GM23248 (cell line): ENCODE results near the gene DUSP16. TPM values are rescaled to one million over a fixed set of nuclear protein-coding genes. Genes with fewer than 3 reads are reported as not detected.

Experiments
- DNase-seq: peaks from one replicate; pipeline ENCODE4 v3.0.0-alpha.2; 2015
- H2AFZ ChIP-seq: fragments of 200-600 bp; sonication (generic); 2 replicates; pipeline ENCODE4 v1.6.1; 2016; ENCODE audit warnings: antibody characterized with exemption
- H3F3A ChIP-seq: fragments of 200-600 bp; sonication (generic); 2 replicates; pipeline ENCODE4 v1.6.1; 2016; ENCODE audit warnings: mild to moderate bottlenecking, antibody characterized with exemption, mixed run types; ENCODE audit not compliant: insufficient read depth
- H3K27ac ChIP-seq: fragments of 200-600 bp; sonication (generic); 2 replicates; pipeline ENCODE4 v1.5.1; 2016; ENCODE audit warnings: mild to moderate bottlenecking
- H3K27me3 ChIP-seq: fragments of 200-600 bp; sonication (generic); replicated peaks from 2 replicates; pipeline ENCODE4 v1.6.1; 2016; ENCODE audit warnings: mild to moderate bottlenecking; ENCODE audit not compliant: insufficient read depth
- H3K36me3 ChIP-seq: fragments of 200-600 bp; sonication (generic); 2 replicates; pipeline ENCODE4 v1.6.1; 2016; ENCODE audit warnings: low read depth, mild to moderate bottlenecking
- H3K4me1 ChIP-seq: fragments of 200-600 bp; sonication (generic); 2 replicates; pipeline ENCODE4 v1.6.1; 2016; ENCODE audit warnings: mild to moderate bottlenecking; ENCODE audit not compliant: insufficient read depth
- H3K4me2 ChIP-seq: fragments of 200-600 bp; sonication (generic); one replicate; pipeline ENCODE4 v1.6.1; 2016; ENCODE audit warnings: mild to moderate bottlenecking; ENCODE audit not compliant: unreplicated experiment
- H3K4me3 ChIP-seq: fragments of 200-600 bp; sonication (generic); 2 replicates; pipeline ENCODE4 v1.5.1; 2016; ENCODE audit warnings: mild to moderate bottlenecking
- H3K79me2 ChIP-seq: fragments of 200-600 bp; sonication (generic); 2 replicates; pipeline ENCODE4 v1.6.1; 2016; ENCODE audit warnings: mild to moderate bottlenecking; ENCODE audit not compliant: insufficient read depth
- H3K9ac ChIP-seq: fragments of 200-600 bp; sonication (generic); 2 replicates; pipeline ENCODE4 v1.6.1; 2016; ENCODE audit warnings: mild to moderate bottlenecking
- H3K9me2 ChIP-seq: fragments of 200-600 bp; sonication (generic); 2 replicates; pipeline ENCODE4 v1.6.1; 2016; ENCODE audit warnings: mixed run types, mild to moderate bottlenecking, moderate library complexity; ENCODE audit not compliant: insufficient read depth
- H3K9me3 ChIP-seq: fragments of 200-600 bp; sonication (generic); one replicate; pipeline ENCODE4 v1.6.1; 2017; ENCODE audit warnings: low read depth
- H4K20me1 ChIP-seq: fragments of 200-600 bp; sonication (generic); 2 replicates; pipeline ENCODE4 v1.6.0; 2016; ENCODE audit not compliant: insufficient read depth
- EZH2 ChIP-seq: fragments of 200-600 bp; sonication (generic); IDR thresholded peaks from 2 replicates; pipeline ENCODE4 v1.6.1; 2018; ENCODE audit warnings: antibody characterized with exemption, mild to moderate bottlenecking; ENCODE audit not compliant: insufficient read depth, poor library complexity, severe bottlenecking
- EZH2phosphoT487 ChIP-seq: fragments of 200-600 bp; sonication (generic); IDR thresholded peaks from 2 replicates; pipeline ENCODE4 v1.6.1; 2018; ENCODE audit warnings: antibody characterized with exemption, moderate library complexity, mild to moderate bottlenecking, low read depth; ENCODE audit not compliant: insufficient read depth
- WGBS, 2 experiments: methylation state at CpG; one replicate each; pipeline ENCODE4 v1.1.6; 2015 to 2017; ENCODE audit warnings: low lambda C conversion rate in 2 of 2, low coverage in 1 of 2; ENCODE audit errors: missing lambda C conversion rate in 2 of 2; 5-methylcytosine and 5-hydroxymethylcytosine counted together
- in situ Hi-C: fragments of 300-500 bp; cut with MboI; formaldehyde crosslinking; loops from 2 replicates; pipeline ENCODE4 v1.15.0; 2020
- polyA plus RNA-seq: library from polyadenylated mRNA; unstranded; fragments of >200 nt; fragmentation: Nextera tagmentation; extraction: Ambion mirVana; gene quantifications from 2 replicates; pipeline ENCODE4 v1.2.1, GENCODE V29; 2016
- total RNA-seq: library from RNA; depleted of rRNA; stranded (reverse); fragments of >200 nt; shearing (Covaris generic); gene quantifications from 2 replicates; pipeline ENCODE4 v1.2.3, GENCODE V29; 2014

The DUSP16 gene
- total and polyA plus RNA-seq, 2 experiments from 2014 or later: 1.1 to 2.8 TPM

DNA sequence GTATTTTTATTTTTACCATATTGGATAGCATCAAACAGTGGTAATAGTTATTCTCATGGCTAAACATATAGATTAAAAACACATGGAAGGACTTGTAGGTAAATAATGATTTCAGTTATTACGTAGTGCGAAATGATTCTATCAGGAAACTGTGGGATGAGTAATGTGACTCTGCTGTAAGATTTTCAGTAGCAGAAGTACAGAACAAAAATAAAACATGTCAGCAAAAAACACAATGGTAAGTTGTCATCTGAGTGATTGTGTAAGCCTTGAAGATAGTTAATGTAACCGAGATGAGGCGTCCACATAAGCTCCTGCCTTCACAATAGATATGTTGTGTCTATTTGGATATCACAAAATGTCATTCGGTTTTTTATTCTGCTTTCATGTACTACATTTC is 106.0 kb downstream of the DUSP16 start:
- Histone ChIP-seq H3K36me3 (no peaks in the 10 kb centered on the region), H4K20me1 (no peaks in the 10 kb centered on the region), H3K4me3 (no peak overlapping the region), H3K9me2 (no peaks in the 10 kb centered on the region), H3K4me2 (no peak overlapping the region), H3K27me3 (no peaks in the 10 kb centered on the region), H3K9me3 (no peaks in the 10 kb centered on the region), H3K9ac (no peak overlapping the region), H3K27ac (no peak overlapping the region), H3K4me1 (peaks cover 5% of the 10 kb centered on the region; the same call in 1 of the 2 replicates), H3K79me2 (no peaks in the 10 kb centered on the region), H2AFZ (no peak overlapping the region), H3F3A (peaks cover 8% of the 10 kb centered on the region; the same call in 1 of the 2 replicates)
- in situ Hi-C loops: no loop called here
- TF ChIP-seq EZH2: no peak
- TF ChIP-seq EZH2phosphoT487: no peak
- DNase-seq: peak; percentile 56
- WGBS, 2 experiments: 49 to 50% methylated on average over 5 of the region's 5 CpGs

DNA sequence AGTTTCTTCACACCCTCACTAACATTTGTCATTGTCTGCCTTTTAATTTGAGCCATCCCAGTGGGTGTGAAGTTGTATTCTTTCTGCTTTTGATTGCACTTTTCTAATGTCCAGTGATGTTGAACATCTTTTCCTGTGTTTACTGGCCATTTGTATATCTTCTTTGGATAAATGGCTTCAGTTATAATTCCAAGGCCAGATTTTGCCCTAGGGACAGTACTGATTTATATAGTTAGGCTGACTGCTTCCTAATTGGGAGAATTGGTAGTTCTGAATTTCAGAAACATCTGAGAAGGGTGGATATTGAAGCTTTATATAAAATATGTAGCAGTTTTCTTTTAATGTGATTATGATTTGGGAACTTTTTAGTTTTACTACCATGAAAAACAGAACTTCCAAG is 108.3 kb downstream of the DUSP16 start:
- Histone ChIP-seq H3F3A (peaks cover 8% of the 10 kb centered on the region; the same call in 1 of the 2 replicates), H2AFZ (no peak overlapping the region), H3K9me2 (no peaks in the 10 kb centered on the region), H3K4me1 (peaks cover 5% of the 10 kb centered on the region; the same call in 1 of the 2 replicates), H3K9ac (no peak overlapping the region), H3K4me3 (no peak overlapping the region), H3K27ac (no peak overlapping the region), H4K20me1 (no peaks in the 10 kb centered on the region), H3K4me2 (no peak overlapping the region), H3K27me3 (no peaks in the 10 kb centered on the region), H3K79me2 (no peaks in the 10 kb centered on the region), H3K36me3 (no peaks in the 10 kb centered on the region), H3K9me3 (no peaks in the 10 kb centered on the region)
- no peak for DNase-seq
- in situ Hi-C loops: no loop called here
- no peak for TF ChIP-seq EZH2
- no peak for TF ChIP-seq EZH2phosphoT487

DNA sequence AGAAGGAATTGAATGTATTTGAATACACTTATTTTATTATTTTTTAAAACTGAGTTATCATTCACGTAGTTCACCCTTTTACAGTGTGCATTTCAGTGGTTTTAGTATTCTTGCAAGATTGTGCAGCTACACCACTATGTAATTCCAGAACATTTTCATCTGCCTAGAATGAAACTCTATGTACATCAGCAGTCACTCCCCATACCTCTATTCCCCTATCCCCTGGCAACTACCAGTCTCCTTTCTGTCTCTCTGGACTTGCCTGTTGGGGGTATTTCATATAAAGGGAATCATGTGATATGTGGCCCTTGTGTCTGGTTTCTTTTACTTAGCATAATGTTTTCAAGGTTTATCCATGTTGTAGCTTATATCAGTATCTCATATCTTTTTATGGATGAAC is 109.0 kb downstream of the DUSP16 start:
- no peak overlapping the region for H3K9ac ChIP-seq
- H3K4me3 ChIP-seq: no peak overlapping the region
- no peak overlapping the region for H2AFZ ChIP-seq
- no peaks in the 10 kb centered on the region for H3K79me2 ChIP-seq
- H3K4me1 ChIP-seq: peaks cover 5% of the 10 kb centered on the region; the same call in 1 of the 2 replicates
- no peaks in the 10 kb centered on the region for H3K9me3 ChIP-seq
- 97 to 100% methylated on average over 1 of the region's 1 CpG for WGBS, 2 experiments
- no peak for DNase-seq
- H3K27me3 ChIP-seq: no peaks in the 10 kb centered on the region
- H3K27ac ChIP-seq: no peak overlapping the region
- no peaks in the 10 kb centered on the region for H4K20me1 ChIP-seq
- H3K36me3 ChIP-seq: no peaks in the 10 kb centered on the region
- H3K4me2 ChIP-seq: no peak overlapping the region
- no peaks in the 10 kb centered on the region for H3K9me2 ChIP-seq
- H3F3A ChIP-seq: peaks cover 8% of the 10 kb centered on the region; the same call in 1 of the 2 replicates
- TF ChIP-seq EZH2phosphoT487 (no peak), EZH2 (no peak)
- in situ Hi-C loops: no loop called here

DNA sequence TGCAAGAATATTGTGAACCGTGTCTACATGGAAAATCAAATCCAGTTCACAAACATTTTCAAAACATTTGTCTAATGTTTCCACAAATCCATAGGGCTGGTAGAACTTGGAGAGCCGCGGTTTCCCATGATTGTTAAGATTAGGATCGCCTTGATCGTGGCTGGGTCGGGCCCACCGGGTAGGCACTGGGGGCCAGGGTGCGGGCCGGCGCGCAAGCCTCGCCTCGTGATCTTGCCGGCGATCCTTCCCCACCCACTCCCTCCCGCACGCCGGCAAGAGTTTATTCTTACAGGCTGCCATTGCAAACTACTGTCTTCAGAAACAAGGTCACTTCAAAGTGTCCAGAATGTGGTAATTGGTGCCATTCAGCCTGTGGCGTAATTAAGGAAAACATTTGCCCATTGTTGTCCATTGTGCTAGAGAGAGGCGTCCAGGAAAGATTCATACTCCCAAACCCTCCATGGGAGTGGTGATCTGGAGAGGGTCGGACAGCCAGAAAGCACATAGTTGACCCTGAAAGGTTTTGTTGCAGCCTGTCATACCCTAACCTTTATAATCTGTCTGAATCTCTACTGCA is 110.2 kb downstream of the DUSP16 start:
- DNase-seq: no peak
- in situ Hi-C loops: no loop called here
- Histone ChIP-seq H3K4me3 (no peak overlapping the region), H3K9ac (no peak overlapping the region), H3K9me2 (no peaks in the 10 kb centered on the region), H4K20me1 (no peaks in the 10 kb centered on the region), H3K27ac (no peak overlapping the region), H3K4me2 (no peak overlapping the region), H3K27me3 (no peaks in the 10 kb centered on the region), H3K9me3 (no peaks in the 10 kb centered on the region), H3F3A (peaks cover 8% of the 10 kb centered on the region; the same call in 1 of the 2 replicates), H3K4me1 (peaks cover 5% of the 10 kb centered on the region; the same call in 1 of the 2 replicates), H3K36me3 (no peaks in the 10 kb centered on the region), H3K79me2 (no peaks in the 10 kb centered on the region), H2AFZ (no peak overlapping the region)
- TF ChIP-seq EZH2 (no peak), EZH2phosphoT487 (no peak)
- 93% methylated on average over 19 to 21 of the region's 21 CpGs for WGBS, 2 experiments

DNA sequence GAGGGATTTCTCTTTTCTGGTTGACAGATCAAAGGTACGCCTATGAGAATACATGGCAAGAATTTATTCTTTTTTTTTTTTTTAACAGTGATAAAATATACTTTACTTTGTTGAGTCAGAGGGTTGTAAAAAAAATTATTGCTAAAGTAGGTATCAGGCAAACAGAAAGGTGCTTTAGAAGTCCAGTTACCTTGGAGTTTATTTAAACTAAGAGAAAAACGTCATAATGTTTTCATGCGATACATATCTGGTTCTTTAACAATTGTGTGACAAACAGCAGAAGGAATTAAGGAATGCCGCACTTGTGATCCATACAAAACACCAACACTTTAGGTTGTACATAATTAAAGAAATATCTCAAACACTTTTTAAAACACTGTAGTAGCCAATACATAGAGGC is 111.6 kb downstream of the DUSP16 start:
- Histone ChIP-seq H2AFZ (no peak overlapping the region), H3K79me2 (no peaks in the 10 kb centered on the region), H3K9me3 (no peaks in the 10 kb centered on the region), H3K36me3 (no peaks in the 10 kb centered on the region), H3F3A (no peaks in the 10 kb centered on the region), H4K20me1 (no peaks in the 10 kb centered on the region), H3K4me3 (no peak overlapping the region), H3K27ac (no peak overlapping the region), H3K27me3 (no peaks in the 10 kb centered on the region), H3K4me2 (no peak overlapping the region), H3K9me2 (no peaks in the 10 kb centered on the region), H3K4me1 (no peaks in the 10 kb centered on the region), H3K9ac (no peak overlapping the region)
- TF ChIP-seq EZH2 (no peak), EZH2phosphoT487 (no peak)
- 86 to 89% methylated on average over 4 of the region's 4 CpGs for WGBS, 2 experiments
- DNase-seq: no peak
- in situ Hi-C loops: no loop called here
